Measurements from ENCODE around the gene MB. TPM values are rescaled to one million over a fixed set of nuclear protein-coding genes. Genes with fewer than 3 reads are reported as not detected.
A peak's percentile ranks its signal among the peaks of the same experiment; 100 is the strongest.

Gene MB
- polyA plus RNA-seq, 5 donors = 0.52 to 15.0 (median 1.4) TPM

GRCh38 chr22:35597692-35598395 lies 19.3 kb downstream of the MB start:
- no peak for DNase-seq

- DNase-seq = no peak
Observed at GRCh38 chr22:35596821-35597220, 20.3 kb downstream of the MB start.

GRCh38 chr22:35594686-35595085 lies 22.4 kb downstream of the MB start:
- no peak for DNase-seq

- DNase-seq = peak in 1 of 2 donors; percentile 17
Observed at GRCh38 chr22:35593891-35594470, 23.1 kb downstream of the MB start.

- no peak for DNase-seq
Observed at GRCh38 chr22:35593071-35593890, 23.8 kb downstream of the MB start.

GRCh38 chr22:35592418-35592967 lies 24.6 kb downstream of the MB start:
- DNase-seq = no peak

- DNase-seq = no peak
Observed at GRCh38 chr22:35591714-35592417, 25.3 kb downstream of the MB start.

GRCh38 chr22:35590634-35591295 lies 26.4 kb downstream of the MB start:
- DNase-seq = no peak

- DNase-seq = no peak
Observed at GRCh38 chr22:35589756-35590093, 27.4 kb downstream of the MB start.

GRCh38 chr22:35589071-35589755 lies 27.9 kb downstream of the MB start:
- no peak for DNase-seq

- DNase-seq = no peak
Observed at GRCh38 chr22:35587896-35588295, 29.2 kb downstream of the MB start.

GRCh38 chr22:35587447-35587870 lies 29.7 kb downstream of the MB start:
- DNase-seq = no peak

GRCh38 chr22:35586771-35587170 lies 30.4 kb downstream of the MB start:
- DNase-seq = no peak

GRCh38 chr22:35582861-35583670 lies 34.1 kb downstream of the MB start:
- peak; percentile 47 to 65 for DNase-seq

- no peak for DNase-seq
Observed at GRCh38 chr22:35582218-35582860, 34.8 kb downstream of the MB start.

- DNase-seq = no peak
Observed at GRCh38 chr22:35581023-35581413, 36.1 kb downstream of the MB start.

GRCh38 chr22:35580351-35581022 lies 36.6 kb downstream of the MB start:
- DNase-seq = no peak

GRCh38 chr22:35578836-35579575 lies 38.1 kb downstream of the MB start:
- no peak for DNase-seq

Measured in right lung (tissue), 5 donors.